ENCODE results near the gene BTG1. TPM values are rescaled to one million over a fixed set of nuclear protein-coding genes. Genes with fewer than 3 reads are reported as not detected.

Gene BTG1
- total and polyA plus RNA-seq, 2 of the 4 experiments (the other 2 are of a cell fraction), result 3.8 to 33.5 TPM

DNA sequence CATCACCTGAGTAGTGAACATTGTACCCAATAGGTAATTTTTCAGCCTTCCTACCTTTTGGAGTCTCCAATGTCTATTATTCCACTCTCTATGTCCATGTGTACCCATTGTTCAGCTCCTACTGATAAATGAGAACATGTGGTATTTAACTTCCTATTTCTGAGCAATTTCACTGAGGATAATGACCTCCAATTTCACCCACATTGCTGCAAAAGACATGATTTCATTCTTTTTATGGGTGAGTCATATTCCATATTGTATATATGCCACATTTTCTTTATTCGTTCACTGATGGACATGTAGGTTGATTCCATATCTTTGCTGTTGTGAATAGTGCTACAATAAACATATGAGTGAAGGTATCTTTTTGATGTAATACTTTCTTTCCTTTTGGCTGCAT lies 16.4 kb upstream of the BTG1 start:
- Histone ChIP-seq H2BK20ac (ENCODE audit: low read depth, low read length) (no peak overlapping the region), H2BK120ac (ENCODE audit: low read depth, low read length) (no peak overlapping the region), H3K23ac (ENCODE audit: low read depth, low read length) (no peak overlapping the region), H3K9me3 (ENCODE audit: control insufficient read depth, insufficient read depth, low read length) (no peaks in the 10 kb centered on the region), H3K4me3 (ENCODE audit: insufficient read depth, low read depth, low read length) (no peak overlapping the region), H3K14ac (replicated peaks; ENCODE audit: low read depth, low read length) (no peak overlapping the region), H2AK5ac (ENCODE audit: low read depth, low read length) (no peak overlapping the region), H3K4me2 (ENCODE audit: low read depth, low read length) (no peak overlapping the region), H3K56ac (ENCODE audit: extremely low read depth, insufficient read depth, low read length) (no peak overlapping the region), H3K9me1 (ENCODE audit: insufficient read depth, low read length) (peaks cover 3% of the 10 kb centered on the region; the same call in 1 of the 2 replicates), H3K4ac (ENCODE audit: low read depth, low read length) (no peak overlapping the region), H4K91ac (ENCODE audit: insufficient read depth, low read depth, low read length) (no peak overlapping the region), H4K8ac (ENCODE audit: low read depth in 2 of 2, low read length in 2 of 2) (no peak overlapping the region), H3K18ac (ENCODE audit: low read depth, low read length) (no peak overlapping the region), H3K27ac (ENCODE audit: insufficient read depth, low read length) (no peak overlapping the region), H2AFZ (replicated peaks; ENCODE audit: low read length, poor library complexity) (no peak overlapping the region), H3K79me1 (ENCODE audit: low read depth in 1 of 2, low read length in 2 of 2) (no peaks in the 10 kb centered on the region), H3K27me3 (ENCODE audit: control insufficient read depth, insufficient read depth, low read length) (no peaks in the 10 kb centered on the region), H2BK15ac (ENCODE audit: low read depth, low read length) (no peak overlapping the region), H4K5ac (ENCODE audit: low read depth, low read length) (no peak overlapping the region), H3K9ac (ENCODE audit: low read depth, low read length) (no peak overlapping the region), H4K20me1 (ENCODE audit: insufficient read depth, low read length) (no peaks in the 10 kb centered on the region), H2BK5ac (ENCODE audit: low read depth, low read length, poor library complexity, severe bottlenecking) (no peak overlapping the region), H3K4me1 (ENCODE audit: control insufficient read depth, insufficient read depth, low read length) (peaks cover 2% of the 10 kb centered on the region; the same call in 1 of the 2 replicates), H2AK9ac (replicated peaks; ENCODE audit: low read depth, low read length, poor library complexity) (no peak overlapping the region), H3K36me3 (ENCODE audit: control insufficient read depth, insufficient read depth, low read length) (no peaks in the 10 kb centered on the region)
- WGBS, 2 experiments (ENCODE audit: extremely low coverage in 2 of 2, insufficient read length in 1 of 2), result no CpG with 5 or more reads among the region's 1 CpG
- intact Hi-C loops (cut with micrococcal nuclease) (no loop called here), dilution Hi-C loops (cut with HindIII; ENCODE audit: low sequenced_read_pairs, unreplicated experiment) (no loop called here), in situ Hi-C loops (cut with MboI; ENCODE audit: low sequenced_read_pairs) (no loop called here)
- DNase-seq, result no peak
- ChIA-PET POLR2A (ENCODE audit: unreplicated experiment) (no interaction called here), CTCF (interaction anchor here (0.6 kb wide), 1 partner anchor 367 kb away, joined by 5 read pairs; no protein-coding TSS in a partner anchor)
- no peak for TF ChIP-seq RFX5 (IDR thresholded peaks at IDR 0.05; ENCODE audit: low read depth, low read length)
- TF ChIP-seq RAD21 (IDR thresholded peaks at IDR 0.05; ENCODE audit: low read length), result no peak
- TF ChIP-seq CEBPB (IDR thresholded peaks at IDR 0.05; ENCODE audit: low read depth, low read length), result no peak
- TF ChIP-seq FOS (IDR thresholded peaks at IDR 0.05; ENCODE audit: low read depth, low read length), result no peak
- TF ChIP-seq SMC3 (IDR thresholded peaks at IDR 0.05; ENCODE audit: low read depth, low read length), result no peak
- TF ChIP-seq, protein P1, sequence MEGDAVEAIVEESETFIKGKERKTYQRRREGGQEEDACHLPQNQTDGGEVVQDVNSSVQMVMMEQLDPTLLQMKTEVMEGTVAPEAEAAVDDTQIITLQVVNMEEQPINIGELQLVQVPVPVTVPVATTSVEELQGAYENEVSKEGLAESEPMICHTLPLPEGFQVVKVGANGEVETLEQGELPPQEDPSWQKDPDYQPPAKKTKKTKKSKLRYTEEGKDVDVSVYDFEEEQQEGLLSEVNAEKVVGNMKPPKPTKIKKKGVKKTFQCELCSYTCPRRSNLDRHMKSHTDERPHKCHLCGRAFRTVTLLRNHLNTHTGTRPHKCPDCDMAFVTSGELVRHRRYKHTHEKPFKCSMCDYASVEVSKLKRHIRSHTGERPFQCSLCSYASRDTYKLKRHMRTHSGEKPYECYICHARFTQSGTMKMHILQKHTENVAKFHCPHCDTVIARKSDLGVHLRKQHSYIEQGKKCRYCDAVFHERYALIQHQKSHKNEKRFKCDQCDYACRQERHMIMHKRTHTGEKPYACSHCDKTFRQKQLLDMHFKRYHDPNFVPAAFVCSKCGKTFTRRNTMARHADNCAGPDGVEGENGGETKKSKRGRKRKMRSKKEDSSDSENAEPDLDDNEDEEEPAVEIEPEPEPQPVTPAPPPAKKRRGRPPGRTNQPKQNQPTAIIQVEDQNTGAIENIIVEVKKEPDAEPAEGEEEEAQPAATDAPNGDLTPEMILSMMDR (conservative IDR thresholded peaks at IDR 0.05; ENCODE audit: low read depth, low read length), result no peak
- TF ChIP-seq MXI1 (IDR thresholded peaks at IDR 0.05; ENCODE audit: borderline replicate concordance, low read depth, low read length), result no peak
- TF ChIP-seq USF2 (IDR thresholded peaks at IDR 0.05; ENCODE audit: low read depth, low read length), result no peak
- TF ChIP-seq NFE2L2 (IDR thresholded peaks at IDR 0.05; ENCODE audit: low read depth, low read length), result no peak
- TF ChIP-seq CHD1 (IDR thresholded peaks at IDR 0.05; ENCODE audit: low read depth, low read length), result no peak
- TF ChIP-seq MAFK (IDR thresholded peaks at IDR 0.05; ENCODE audit: low read depth, low read length), result no peak
- no peak for TF ChIP-seq MAZ (IDR thresholded peaks at IDR 0.05; ENCODE audit: borderline replicate concordance, low read depth, low read length)
- TF ChIP-seq POLR2A (IDR thresholded peaks at IDR 0.05; ENCODE audit: low read depth, low read length), result no peak
- no peak for TF ChIP-seq RCOR1 (IDR thresholded peaks at IDR 0.05; ENCODE audit: insufficient replicate concordance, low read length)
- TF ChIP-seq BHLHE40 (IDR thresholded peaks at IDR 0.05; ENCODE audit: low read depth, low read length), result no peak
- TF ChIP-seq, protein P2, sequence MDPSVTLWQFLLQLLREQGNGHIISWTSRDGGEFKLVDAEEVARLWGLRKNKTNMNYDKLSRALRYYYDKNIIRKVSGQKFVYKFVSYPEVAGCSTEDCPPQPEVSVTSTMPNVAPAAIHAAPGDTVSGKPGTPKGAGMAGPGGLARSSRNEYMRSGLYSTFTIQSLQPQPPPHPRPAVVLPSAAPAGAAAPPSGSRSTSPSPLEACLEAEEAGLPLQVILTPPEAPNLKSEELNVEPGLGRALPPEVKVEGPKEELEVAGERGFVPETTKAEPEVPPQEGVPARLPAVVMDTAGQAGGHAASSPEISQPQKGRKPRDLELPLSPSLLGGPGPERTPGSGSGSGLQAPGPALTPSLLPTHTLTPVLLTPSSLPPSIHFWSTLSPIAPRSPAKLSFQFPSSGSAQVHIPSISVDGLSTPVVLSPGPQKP (IDR thresholded peaks at IDR 0.05; ENCODE audit: borderline replicate concordance, low read depth, low read length), result no peak
- no peak for ATAC-seq (ENCODE audit: low read depth)
- no TSS peak for BruUV-seq (replicated peaks)
